ENCODE measurements around the gene SOWAHB. TPM values are rescaled to one million over a fixed set of nuclear protein-coding genes. Genes with fewer than 3 reads are reported as not detected.
"Not testable (repeated sequence)": the region's sequence is repeated elsewhere in the genome, so short reads cannot be mapped to it uniquely, and the experiment has no call there.

SOWAHB gene
- polyA plus RNA-seq, 4 donors, result 5.1 to 7.3 (median 5.8) TPM

GRCh38 chr4:76886848-76887441 lies 11.0 kb downstream of the SOWAHB start:
- Histone ChIP-seq H3K4me3 (ENCODE audit: low read depth in 1 of 3, low read length in 3 of 3) (no peak overlapping the region), H3K9me3 (ENCODE audit: control insufficient read depth in 2 of 2, insufficient read depth in 1 of 2, low read depth in 1 of 2, low read length in 1 of 2) (no peaks in the 10 kb centered on the region), H3K4me1 (ENCODE audit: control insufficient read depth in 3 of 3, insufficient read depth in 2 of 3, low read depth in 1 of 3, low read length in 2 of 3) (peaks cover 0 to 4% (median 0%) of the 10 kb centered on the region in 3 donors), H3K27me3 (ENCODE audit: control insufficient read depth in 3 of 3, insufficient read depth in 3 of 3, low read length in 3 of 3) (no peaks in the 10 kb centered on the region), H3K36me3 (ENCODE audit: control insufficient read depth in 3 of 3, insufficient read depth in 2 of 3, low read depth in 1 of 3, low read length in 3 of 3) (no peaks in the 10 kb centered on the region), H3K27ac (ENCODE audit: low read depth in 1 of 3, low read length in 2 of 3) (no peak overlapping the region)
- WGBS, 3 donors, result 87 to 93% (median 92%) methylated on average over 7 of the region's 7 CpGs
- FAIRE-seq (no peak), DNase-seq (no peak)

- 89 to 95% (median 91%) methylated on average over 5 of the region's 5 CpGs for WGBS, 3 donors
- Histone ChIP-seq H3K9me3 (ENCODE audit: control insufficient read depth in 2 of 2, insufficient read depth in 1 of 2, low read depth in 1 of 2, low read length in 1 of 2) (no peaks in the 10 kb centered on the region), H3K4me3 (ENCODE audit: low read depth in 1 of 3, low read length in 3 of 3) (no peak overlapping the region), H3K27ac (ENCODE audit: low read depth in 1 of 3, low read length in 2 of 3) (no peak overlapping the region), H3K36me3 (ENCODE audit: control insufficient read depth in 3 of 3, insufficient read depth in 2 of 3, low read depth in 1 of 3, low read length in 3 of 3) (no peaks in the 10 kb centered on the region), H3K27me3 (ENCODE audit: control insufficient read depth in 3 of 3, insufficient read depth in 3 of 3, low read length in 3 of 3) (no peaks in the 10 kb centered on the region), H3K4me1 (ENCODE audit: control insufficient read depth in 3 of 3, insufficient read depth in 2 of 3, low read depth in 1 of 3, low read length in 2 of 3) (peaks cover 0 to 4% (median 0%) of the 10 kb centered on the region in 3 donors)
- FAIRE-seq, result no peak
- DNase-seq, result no peak
These were observed 11.7 kb downstream of the SOWAHB start for GRCh38 chr4:76886214-76886613.

- DNase-seq, result no peak
- FAIRE-seq, result no peak
- H3K4me1 ChIP-seq (ENCODE audit: control insufficient read depth in 3 of 3, insufficient read depth in 2 of 3, low read depth in 1 of 3, low read length in 2 of 3), result peaks cover 0 to 4% (median 0%) of the 10 kb centered on the region in 3 donors
- no peaks in the 10 kb centered on the region for H3K27me3 ChIP-seq (ENCODE audit: control insufficient read depth in 3 of 3, insufficient read depth in 3 of 3, low read length in 3 of 3)
- no peak overlapping the region for H3K27ac ChIP-seq (ENCODE audit: low read depth in 1 of 3, low read length in 2 of 3)
- no peaks in the 10 kb centered on the region for H3K36me3 ChIP-seq (ENCODE audit: control insufficient read depth in 3 of 3, insufficient read depth in 2 of 3, low read depth in 1 of 3, low read length in 3 of 3)
- H3K9me3 ChIP-seq (ENCODE audit: control insufficient read depth in 2 of 2, insufficient read depth in 1 of 2, low read depth in 1 of 2, low read length in 1 of 2), result no peaks in the 10 kb centered on the region
- 66 to 88% (median 74%) methylated on average over 8 of the region's 8 CpGs for WGBS, 3 donors
- no peak overlapping the region for H3K4me3 ChIP-seq (ENCODE audit: low read depth in 1 of 3, low read length in 3 of 3)
These were observed 14.8 kb downstream of the SOWAHB start for GRCh38 chr4:76883147-76883546.

- FAIRE-seq (no peak), DNase-seq (no peak)
- H3K27me3 ChIP-seq (ENCODE audit: control insufficient read depth in 3 of 3, insufficient read depth in 3 of 3, low read length in 3 of 3), result no peaks in the 10 kb centered on the region
- H3K36me3 ChIP-seq (ENCODE audit: control insufficient read depth in 3 of 3, insufficient read depth in 2 of 3, low read depth in 1 of 3, low read length in 3 of 3), result no peaks in the 10 kb centered on the region
- H3K27ac ChIP-seq (ENCODE audit: low read depth in 1 of 3, low read length in 2 of 3), result no peak overlapping the region
- WGBS, 3 donors, result 49 to 79% (median 61%) methylated on average over 2 of the region's 2 CpGs
- peaks cover 0 to 4% (median 0%) of the 10 kb centered on the region in 3 donors for H3K4me1 ChIP-seq (ENCODE audit: control insufficient read depth in 3 of 3, insufficient read depth in 2 of 3, low read depth in 1 of 3, low read length in 2 of 3)
- no peak overlapping the region for H3K4me3 ChIP-seq (ENCODE audit: low read depth in 1 of 3, low read length in 3 of 3)
- no peaks in the 10 kb centered on the region for H3K9me3 ChIP-seq (ENCODE audit: control insufficient read depth in 2 of 2, insufficient read depth in 1 of 2, low read depth in 1 of 2, low read length in 1 of 2)
These were observed 15.3 kb downstream of the SOWAHB start for GRCh38 chr4:76882630-76883029.

GRCh38 chr4:76881375-76881774 lies 16.6 kb downstream of the SOWAHB start:
- Histone ChIP-seq H3K4me3 (ENCODE audit: low read depth in 1 of 3, low read length in 3 of 3) (no peak overlapping the region), H3K4me1 (ENCODE audit: control insufficient read depth in 3 of 3, insufficient read depth in 2 of 3, low read depth in 1 of 3, low read length in 2 of 3) (peaks cover 0 to 4% (median 0%) of the 10 kb centered on the region in 3 donors), H3K27me3 (ENCODE audit: control insufficient read depth in 3 of 3, insufficient read depth in 3 of 3, low read length in 3 of 3) (no peaks in the 10 kb centered on the region), H3K9me3 (ENCODE audit: control insufficient read depth in 2 of 2, insufficient read depth in 1 of 2, low read depth in 1 of 2, low read length in 1 of 2) (no peaks in the 10 kb centered on the region), H3K36me3 (ENCODE audit: control insufficient read depth in 3 of 3, insufficient read depth in 2 of 3, low read depth in 1 of 3, low read length in 3 of 3) (no peaks in the 10 kb centered on the region), H3K27ac (ENCODE audit: low read depth in 1 of 3, low read length in 2 of 3) (no peak overlapping the region)
- DNase-seq, result peak; percentile 78 to 87
- 7 to 42% (median 11%) methylated on average over 1 of the region's 1 CpG for WGBS, 3 donors
- FAIRE-seq, result no peak

- WGBS, 3 donors, result 73 to 77% (median 77%) methylated on average over 3 of the region's 3 CpGs
- FAIRE-seq, result no peak
- H3K4me3 ChIP-seq (ENCODE audit: low read depth in 1 of 3, low read length in 3 of 3), result no peak overlapping the region
- H3K4me1 ChIP-seq (ENCODE audit: control insufficient read depth in 3 of 3, insufficient read depth in 2 of 3, low read depth in 1 of 3, low read length in 2 of 3), result peaks cover 0 to 4% (median 0%) of the 10 kb centered on the region in 3 donors
- peak overlapping the region in 1 of 3 donors; percentile 22 for H3K27ac ChIP-seq (ENCODE audit: low read depth in 1 of 3, low read length in 2 of 3)
- no peaks in the 10 kb centered on the region for H3K9me3 ChIP-seq (ENCODE audit: control insufficient read depth in 2 of 2, insufficient read depth in 1 of 2, low read depth in 1 of 2, low read length in 1 of 2)
- no peaks in the 10 kb centered on the region for H3K27me3 ChIP-seq (ENCODE audit: control insufficient read depth in 3 of 3, insufficient read depth in 3 of 3, low read length in 3 of 3)
- no peaks in the 10 kb centered on the region for H3K36me3 ChIP-seq (ENCODE audit: control insufficient read depth in 3 of 3, insufficient read depth in 2 of 3, low read depth in 1 of 3, low read length in 3 of 3)
- no peak for DNase-seq
These were observed 18.1 kb downstream of the SOWAHB start for GRCh38 chr4:76879731-76880364.

GRCh38 chr4:76878641-76879165 lies 19.2 kb downstream of the SOWAHB start:
- H3K36me3 ChIP-seq (ENCODE audit: control insufficient read depth in 3 of 3, insufficient read depth in 2 of 3, low read depth in 1 of 3, low read length in 3 of 3); H3K27ac ChIP-seq (ENCODE audit: low read depth in 1 of 3, low read length in 2 of 3); H3K9me3 ChIP-seq (ENCODE audit: control insufficient read depth in 2 of 2, insufficient read depth in 1 of 2, low read depth in 1 of 2, low read length in 1 of 2); H3K27me3 ChIP-seq (ENCODE audit: control insufficient read depth in 3 of 3, insufficient read depth in 3 of 3, low read length in 3 of 3); H3K4me3 ChIP-seq (ENCODE audit: low read depth in 1 of 3, low read length in 3 of 3); FAIRE-seq; DNase-seq; H3K4me1 ChIP-seq (ENCODE audit: control insufficient read depth in 3 of 3, insufficient read depth in 2 of 3, low read depth in 1 of 3, low read length in 2 of 3): not testable (repeated sequence)
- WGBS, 3 donors, result 72 to 89% (median 89%) methylated on average over 3 of the region's 3 CpGs

- WGBS, 3 donors, result 81 to 86% (median 84%) methylated on average over 4 of the region's 4 CpGs
- Histone ChIP-seq H3K27me3 (ENCODE audit: control insufficient read depth in 3 of 3, insufficient read depth in 3 of 3, low read length in 3 of 3) (no peaks in the 10 kb centered on the region), H3K9me3 (ENCODE audit: control insufficient read depth in 2 of 2, insufficient read depth in 1 of 2, low read depth in 1 of 2, low read length in 1 of 2) (no peaks in the 10 kb centered on the region), H3K4me3 (ENCODE audit: low read depth in 1 of 3, low read length in 3 of 3) (no peak overlapping the region), H3K27ac (ENCODE audit: low read depth in 1 of 3, low read length in 2 of 3) (no peak overlapping the region), H3K36me3 (ENCODE audit: control insufficient read depth in 3 of 3, insufficient read depth in 2 of 3, low read depth in 1 of 3, low read length in 3 of 3) (no peaks in the 10 kb centered on the region), H3K4me1 (ENCODE audit: control insufficient read depth in 3 of 3, insufficient read depth in 2 of 3, low read depth in 1 of 3, low read length in 2 of 3) (no peaks in the 10 kb centered on the region)
- FAIRE-seq, result no peak
- no peak for DNase-seq
These were observed 23.8 kb downstream of the SOWAHB start for GRCh38 chr4:76874176-76874575.
